BE2C (cell line): ENCODE results near the gene KAZN.

Source experiments
- DNase-seq: peaks from one replicate; pipeline ENCODE4 v3.0.0-alpha.2; 2020
- H3K27me3 ChIP-seq: fragments of 250-450 bp; sonication (Bioruptor Pico); 2 replicates; pipeline ENCODE4 v1.5.1; 2020; ENCODE audit warnings: mild to moderate bottlenecking
- H3K36me3 ChIP-seq: fragments of 250-450 bp; sonication (Bioruptor Pico); 2 replicates; pipeline ENCODE4 v1.5.1; 2020; ENCODE audit warnings: mild to moderate bottlenecking
- H3K4me1 ChIP-seq: fragments of 250-450 bp; sonication (Bioruptor Pico); 2 replicates; pipeline ENCODE4 v1.5.1; 2020
- H3K4me3 ChIP-seq: 2 replicates; pipeline ENCODE4 v1.5.1; 2011; ENCODE audit warnings: low read depth, low read length
- H3K9me3 ChIP-seq: fragments of 250-450 bp; sonication (Bioruptor Pico); 2 replicates; pipeline ENCODE4 v1.5.1; 2020
- TF ChIP-seq, protein P1 (sequence below): IDR thresholded peaks from 2 replicates; pipeline ENCODE4 v1.5.1; 2012; ENCODE audit warnings: mild to moderate bottlenecking, low read depth, low read length

KAZN gene

DNA sequence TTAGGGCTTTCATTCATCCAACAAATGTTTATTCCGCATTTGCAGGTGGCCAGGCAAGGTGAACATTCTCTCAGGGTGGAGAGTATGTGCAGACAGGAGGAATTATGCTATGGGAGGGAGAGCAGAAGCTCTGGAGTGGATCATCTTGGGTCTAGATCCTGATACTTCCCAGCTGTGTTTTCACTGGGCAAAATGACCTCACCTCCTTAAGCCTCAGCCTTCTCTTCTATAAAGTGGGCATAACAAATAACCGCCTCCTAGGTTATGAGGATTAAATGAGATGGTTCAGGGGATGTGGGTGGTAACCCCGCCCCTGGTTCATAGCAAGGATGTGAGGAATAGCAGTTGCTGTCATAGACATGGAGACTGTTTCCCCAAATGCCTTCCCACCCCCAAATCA lies 553.4 kb downstream of the KAZN start:
- Histone ChIP-seq H3K27me3 (no peaks in the 10 kb centered on the region), H3K4me1 (peaks cover 19% of the 10 kb centered on the region), H3K4me3 (peak overlapping the region; percentile 78), H3K36me3 (peaks cover 5% of the 10 kb centered on the region; the same call in 1 of the 2 replicates), H3K9me3 (no peaks in the 10 kb centered on the region)
- DNase-seq = no peak
- TF ChIP-seq, protein P1, sequence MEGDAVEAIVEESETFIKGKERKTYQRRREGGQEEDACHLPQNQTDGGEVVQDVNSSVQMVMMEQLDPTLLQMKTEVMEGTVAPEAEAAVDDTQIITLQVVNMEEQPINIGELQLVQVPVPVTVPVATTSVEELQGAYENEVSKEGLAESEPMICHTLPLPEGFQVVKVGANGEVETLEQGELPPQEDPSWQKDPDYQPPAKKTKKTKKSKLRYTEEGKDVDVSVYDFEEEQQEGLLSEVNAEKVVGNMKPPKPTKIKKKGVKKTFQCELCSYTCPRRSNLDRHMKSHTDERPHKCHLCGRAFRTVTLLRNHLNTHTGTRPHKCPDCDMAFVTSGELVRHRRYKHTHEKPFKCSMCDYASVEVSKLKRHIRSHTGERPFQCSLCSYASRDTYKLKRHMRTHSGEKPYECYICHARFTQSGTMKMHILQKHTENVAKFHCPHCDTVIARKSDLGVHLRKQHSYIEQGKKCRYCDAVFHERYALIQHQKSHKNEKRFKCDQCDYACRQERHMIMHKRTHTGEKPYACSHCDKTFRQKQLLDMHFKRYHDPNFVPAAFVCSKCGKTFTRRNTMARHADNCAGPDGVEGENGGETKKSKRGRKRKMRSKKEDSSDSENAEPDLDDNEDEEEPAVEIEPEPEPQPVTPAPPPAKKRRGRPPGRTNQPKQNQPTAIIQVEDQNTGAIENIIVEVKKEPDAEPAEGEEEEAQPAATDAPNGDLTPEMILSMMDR = no peak

DNA sequence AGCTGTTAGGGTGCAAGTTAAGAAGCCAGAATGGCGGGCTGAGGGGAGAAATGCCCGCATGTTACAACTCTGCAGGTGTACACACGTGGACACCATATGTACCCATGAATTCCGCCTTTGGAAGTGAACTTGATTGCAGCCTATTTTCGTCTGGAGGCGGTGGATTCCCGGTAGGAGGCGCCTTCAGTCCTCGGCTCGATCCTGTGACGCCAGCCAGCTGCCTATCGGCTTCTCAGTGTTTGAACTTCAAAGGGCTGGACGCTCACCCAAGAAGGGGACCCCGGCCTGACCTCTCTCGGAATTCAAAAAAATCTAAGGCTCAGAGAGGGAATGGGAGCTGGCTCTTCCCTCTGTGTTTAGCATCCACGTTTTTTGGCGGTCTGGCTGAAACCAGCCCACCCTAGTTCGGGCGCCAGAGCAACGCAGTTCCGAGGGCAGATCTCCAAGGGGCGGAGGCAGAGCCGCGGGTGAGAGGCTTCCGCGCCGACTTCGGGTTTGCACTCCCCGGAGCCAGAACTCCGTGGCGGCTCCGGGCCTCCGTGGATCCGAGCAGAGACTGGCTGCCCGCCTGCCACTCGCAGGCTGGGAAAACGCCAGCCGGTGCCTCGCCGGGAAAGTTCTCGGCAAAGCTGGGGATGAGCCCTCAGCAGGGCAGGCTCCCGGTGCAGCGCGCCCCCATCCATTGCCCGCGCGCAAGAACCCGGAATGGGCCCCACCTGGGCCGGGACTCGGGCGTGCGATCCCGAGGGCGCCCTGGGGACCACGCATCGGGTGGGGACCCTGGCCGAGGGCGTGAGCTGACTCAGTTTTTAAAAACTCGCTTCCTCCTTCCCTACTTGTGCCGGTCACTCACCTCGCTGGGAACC lies 554.1 kb downstream of the KAZN start:
- peak; percentile 78 for DNase-seq
- peaks cover 19% of the 10 kb centered on the region for H3K4me1 ChIP-seq
- H3K4me3 ChIP-seq = peak overlapping the region; percentile 78
- H3K36me3 ChIP-seq = peaks cover 5% of the 10 kb centered on the region; the same call in 1 of the 2 replicates
- TF ChIP-seq, protein P1 = peak; percentile 59
- no peaks in the 10 kb centered on the region for H3K9me3 ChIP-seq
- no peaks in the 10 kb centered on the region for H3K27me3 ChIP-seq

DNA sequence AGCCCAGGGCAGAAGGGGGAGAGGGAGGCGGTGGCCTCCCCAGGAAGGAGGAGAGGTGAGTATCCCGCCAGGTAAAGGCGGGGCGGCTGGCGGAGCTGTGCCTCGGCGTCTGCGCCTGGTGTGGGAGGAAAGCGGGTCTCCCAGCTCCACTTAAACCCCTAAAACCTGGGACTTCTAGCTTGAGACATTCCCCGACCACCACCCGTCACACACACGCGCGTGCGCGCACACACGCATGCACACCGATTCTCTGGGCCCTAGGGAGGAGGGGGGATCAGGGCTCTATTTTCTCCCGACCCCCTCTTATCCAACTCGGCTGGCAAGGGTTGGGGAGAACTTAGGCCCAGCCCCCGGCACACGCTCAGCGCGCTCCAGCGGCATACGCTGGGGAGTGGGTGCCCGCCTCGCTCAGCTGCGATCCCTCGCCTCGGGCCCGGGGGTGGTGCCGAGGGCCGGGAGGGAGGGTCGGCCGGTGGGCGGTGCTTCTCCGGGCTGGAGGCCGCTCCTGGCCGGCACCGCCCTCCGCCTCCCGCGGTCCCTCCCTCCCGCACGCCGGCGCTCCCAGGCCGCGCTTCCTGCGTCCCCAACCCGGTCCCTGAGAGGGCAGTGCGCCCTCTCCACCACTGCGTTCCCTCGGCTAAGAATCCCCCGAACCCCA lies 554.8 kb downstream of the KAZN start, which contains the start of gene TMEM51:
TMEM51 (plus strand) TSS at position 564 of the 658 bp plus-strand sequence. CDS start 61,341 bp downstream, outside the sequence.
- peaks cover 19% of the 10 kb centered on the region for H3K4me1 ChIP-seq
- H3K36me3 ChIP-seq = peaks cover 5% of the 10 kb centered on the region; the same call in 1 of the 2 replicates
- no peaks in the 10 kb centered on the region for H3K27me3 ChIP-seq
- H3K4me3 ChIP-seq = peak within 1 kb of the TSS; percentile 78
- no peaks in the 10 kb centered on the region for H3K9me3 ChIP-seq
- DNase-seq = peak; percentile 87
- TF ChIP-seq, protein P1 = no peak

DNA sequence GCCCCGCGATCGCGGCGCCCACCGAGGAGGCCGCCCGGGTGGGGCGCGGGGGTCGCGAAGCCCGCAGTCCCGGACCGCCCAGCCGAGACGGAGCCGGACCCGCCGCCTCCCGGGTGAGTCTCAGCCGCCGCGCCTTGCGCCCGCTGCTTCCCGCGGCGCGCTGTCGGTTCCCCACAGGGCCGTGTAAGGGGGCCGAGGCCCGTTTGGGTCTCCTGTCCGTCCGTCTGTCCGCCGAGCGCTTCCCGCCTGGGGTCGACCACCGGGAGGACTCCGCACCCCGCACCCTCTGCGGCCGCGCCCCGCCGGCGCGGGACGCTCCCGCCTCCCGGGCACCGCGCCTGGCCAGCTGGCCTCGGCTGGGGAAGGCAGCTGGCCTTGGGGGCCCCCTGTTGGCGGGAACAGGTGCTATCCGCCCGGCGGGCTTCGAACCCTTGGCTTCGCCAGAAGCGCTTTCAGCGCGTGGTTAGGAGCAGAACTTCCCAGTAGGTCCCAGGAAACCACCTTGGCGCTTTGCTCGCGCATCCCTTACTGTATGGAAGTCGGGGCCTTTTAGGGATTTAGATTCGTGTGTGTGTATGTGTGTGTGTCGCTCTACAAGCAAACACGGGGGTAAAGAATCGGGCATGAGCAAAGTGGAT lies 555.5 kb downstream of the KAZN start:
- Histone ChIP-seq H3K9me3 (no peaks in the 10 kb centered on the region), H3K36me3 (peaks cover 5% of the 10 kb centered on the region; the same call in 1 of the 2 replicates), H3K4me3 (peak overlapping the region; percentile 78), H3K27me3 (no peaks in the 10 kb centered on the region), H3K4me1 (peaks cover 19% of the 10 kb centered on the region)
- peak; percentile 67 for DNase-seq
- TF ChIP-seq, protein P1 = peak; percentile 51

DNA sequence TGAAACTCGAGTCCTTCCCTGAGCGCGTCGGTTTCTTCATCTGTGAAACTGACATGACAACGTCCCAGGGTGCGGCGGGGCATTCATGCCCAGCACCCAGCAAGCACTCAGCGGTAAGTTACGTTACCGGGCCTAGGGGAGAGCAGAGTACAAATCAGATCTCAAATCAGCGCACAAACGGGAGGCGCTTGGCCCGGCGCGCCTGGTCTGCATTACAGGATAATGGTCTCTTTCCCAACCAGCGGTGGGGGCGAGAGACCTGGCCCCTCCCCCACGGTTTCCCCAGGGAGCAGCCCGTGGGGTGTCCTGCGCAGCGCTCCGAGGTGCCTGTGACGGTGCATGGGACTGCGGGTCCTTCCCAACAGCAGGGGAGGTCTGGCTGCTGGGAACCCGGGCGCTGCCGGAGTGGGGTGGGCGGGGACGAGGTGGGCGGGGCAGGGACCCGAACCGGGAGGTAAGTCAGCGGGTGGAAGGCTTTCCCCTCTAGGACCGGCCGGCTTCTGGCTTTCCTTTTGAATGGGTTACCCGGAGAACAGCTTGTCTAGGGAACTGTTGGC lies 556.1 kb downstream of the KAZN start:
- H3K4me3 ChIP-seq = peak overlapping the region; percentile 78

More for the DNA sequence above, 556.1 kb downstream of the KAZN start:
- H3K9me3 ChIP-seq = no peaks in the 10 kb centered on the region
- DNase-seq = peak; percentile 40
- H3K27me3 ChIP-seq = no peaks in the 10 kb centered on the region
- H3K4me1 ChIP-seq = peaks cover 19% of the 10 kb centered on the region
- TF ChIP-seq, protein P1 = no peak
- H3K36me3 ChIP-seq = peaks cover 5% of the 10 kb centered on the region; the same call in 1 of the 2 replicates
